Karpas-422 (cell line): ENCODE measurements around the gene CDK18. TPM values are rescaled to one million over a fixed set of nuclear protein-coding genes. Genes with fewer than 3 reads are reported as not detected.

Experiments used
- DNase-seq: peaks from one replicate; pipeline ENCODE4 v3.0.0-alpha.2; 2015
- H2AFZ ChIP-seq: fragments of 200-600 bp; sonication (generic); 2 replicates; pipeline ENCODE4 v1.6.1; 2014; ENCODE audit warnings: antibody characterized with exemption, low read length, mixed read lengths
- H3K27ac ChIP-seq: fragments of 200-600 bp; sonication (generic); 2 replicates; pipeline ENCODE4 v1.5.1; 2014; ENCODE audit warnings: mild to moderate bottlenecking, low read length, moderate library complexity
- H3K27me3 ChIP-seq: fragments of 200-600 bp; sonication (generic); 2 replicates; pipeline ENCODE4 v1.6.1; 2014; ENCODE audit warnings: low read length, mixed read lengths
- H3K36me3 ChIP-seq: fragments of 200-600 bp; sonication (generic); 2 replicates; pipeline ENCODE4 v1.6.1; 2014; ENCODE audit warnings: low read length, mixed read lengths; ENCODE audit not compliant: insufficient read depth
- H3K4me1 ChIP-seq: fragments of 200-600 bp; sonication (generic); 2 replicates; pipeline ENCODE4 v1.6.1; 2014; ENCODE audit warnings: mild to moderate bottlenecking, low read length, mixed read lengths
- H3K4me2 ChIP-seq: fragments of 200-600 bp; sonication (generic); 2 replicates; pipeline ENCODE4 v1.6.1; 2014; ENCODE audit warnings: low read length, low read depth, mild to moderate bottlenecking; ENCODE audit not compliant: poor library complexity, severe bottlenecking
- H3K4me3 ChIP-seq: fragments of 200-600 bp; sonication (generic); 2 replicates; pipeline ENCODE4 v1.5.1; 2014; ENCODE audit warnings: mild to moderate bottlenecking, antibody characterized with exemption, low read length, mixed read lengths
- H3K79me2 ChIP-seq: fragments of 200-600 bp; sonication (generic); 2 replicates; pipeline ENCODE4 v1.6.1; 2014; ENCODE audit warnings: mild to moderate bottlenecking, low read length, mixed read lengths
- H3K9ac ChIP-seq: fragments of 200-600 bp; sonication (generic); 2 replicates; pipeline ENCODE4 v1.6.0; 2014; ENCODE audit warnings: low read length
- H3K9me2 ChIP-seq: fragments of 200-600 bp; sonication (generic), shearing (Covaris generic); replicated peaks from 2 replicates; pipeline ENCODE4 v1.6.0; 2014; ENCODE audit warnings: mild to moderate bottlenecking, low read length, moderate library complexity; ENCODE audit not compliant: insufficient read depth
- H3K9me3 ChIP-seq: fragments of 300-700, 200-600 bp; sonication (generic); 2 replicates; pipeline ENCODE4 v1.6.1; 2014; ENCODE audit warnings: low read length, mixed read lengths
- H4K20me1 ChIP-seq: fragments of 200-600 bp; sonication (generic); 2 replicates; pipeline ENCODE4 v1.6.1; 2014; ENCODE audit warnings: mild to moderate bottlenecking, antibody characterized with exemption, low read length, low read depth; ENCODE audit not compliant: insufficient read depth
- total RNA-seq: library from RNA; depleted of rRNA; stranded (reverse); fragments of >200 nt; shearing (Covaris generic); gene quantifications from 2 replicates; pipeline ENCODE4 v1.2.3, GENCODE V29; 2014; ENCODE audit warnings: low replicate concordance

The CDK18 gene
- total RNA-seq, 1 experiment from 2014 or later: 0.45 TPM

- no peaks in the 10 kb centered on the region for H3K9me3 ChIP-seq
- H3K9ac ChIP-seq: no peak overlapping the region
- H3K36me3 ChIP-seq: no peaks in the 10 kb centered on the region
- H3K79me2 ChIP-seq: no peaks in the 10 kb centered on the region
- DNase-seq: no peak
- no peaks in the 10 kb centered on the region for H3K9me2 ChIP-seq
- no peak overlapping the region for H3K4me3 ChIP-seq
- no peak overlapping the region for H3K4me2 ChIP-seq
- no peak overlapping the region for H3K27ac ChIP-seq
- H4K20me1 ChIP-seq: no peaks in the 10 kb centered on the region
- no peaks in the 10 kb centered on the region for H3K27me3 ChIP-seq
- H3K4me1 ChIP-seq: peaks cover 7% of the 10 kb centered on the region
- H2AFZ ChIP-seq: no peak overlapping the region
These were observed 29.4 kb downstream of the CDK18 start for GRCh38 chr1:205533748-205534443.

GRCh38 chr1:205534444-205534985 lies 30.0 kb downstream of the CDK18 start:
- no peak overlapping the region for H3K4me2 ChIP-seq
- no peak overlapping the region for H3K9ac ChIP-seq
- no peak overlapping the region for H2AFZ ChIP-seq
- H3K4me1 ChIP-seq: peaks cover 2% of the 10 kb centered on the region
- H3K27me3 ChIP-seq: no peaks in the 10 kb centered on the region
- DNase-seq: no peak
- no peaks in the 10 kb centered on the region for H3K9me3 ChIP-seq
- no peaks in the 10 kb centered on the region for H3K36me3 ChIP-seq
- no peaks in the 10 kb centered on the region for H4K20me1 ChIP-seq
- no peak overlapping the region for H3K27ac ChIP-seq
- H3K4me3 ChIP-seq: no peak overlapping the region
- H3K9me2 ChIP-seq: no peaks in the 10 kb centered on the region
- no peaks in the 10 kb centered on the region for H3K79me2 ChIP-seq

GRCh38 chr1:205535096-205535495 lies 30.6 kb downstream of the CDK18 start:
- Histone ChIP-seq H4K20me1 (no peaks in the 10 kb centered on the region), H3K79me2 (no peaks in the 10 kb centered on the region), H3K9ac (no peak overlapping the region), H3K36me3 (no peaks in the 10 kb centered on the region), H3K9me2 (no peaks in the 10 kb centered on the region), H2AFZ (no peak overlapping the region), H3K27ac (no peak overlapping the region), H3K4me2 (no peak overlapping the region), H3K4me1 (no peaks in the 10 kb centered on the region), H3K4me3 (no peak overlapping the region), H3K27me3 (no peaks in the 10 kb centered on the region), H3K9me3 (no peaks in the 10 kb centered on the region)
- DNase-seq: no peak

- H3K27ac ChIP-seq: no peak overlapping the region
These were observed 31.6 kb downstream of the CDK18 start for GRCh38 chr1:205535866-205536758.

GRCh38 chr1:205536759-205537361 lies 32.4 kb downstream of the CDK18 start:
- no peak overlapping the region for H3K4me2 ChIP-seq
- no peaks in the 10 kb centered on the region for H3K27me3 ChIP-seq
- no peak for DNase-seq
- H3K36me3 ChIP-seq: no peaks in the 10 kb centered on the region
- H3K4me1 ChIP-seq: no peaks in the 10 kb centered on the region
- no peak overlapping the region for H3K9ac ChIP-seq
- H3K9me2 ChIP-seq: no peaks in the 10 kb centered on the region
- H2AFZ ChIP-seq: no peak overlapping the region
- H4K20me1 ChIP-seq: no peaks in the 10 kb centered on the region
- H3K9me3 ChIP-seq: no peaks in the 10 kb centered on the region
- no peak overlapping the region for H3K27ac ChIP-seq
- no peaks in the 10 kb centered on the region for H3K79me2 ChIP-seq
- H3K4me3 ChIP-seq: no peak overlapping the region

More at GRCh38 chr1:205535866-205536758, 31.6 kb downstream of the CDK18 start:
- Histone ChIP-seq H3K36me3 (no peaks in the 10 kb centered on the region), H3K4me3 (no peak overlapping the region), H3K4me1 (no peaks in the 10 kb centered on the region), H3K79me2 (no peaks in the 10 kb centered on the region), H3K4me2 (no peak overlapping the region), H3K9me2 (no peaks in the 10 kb centered on the region), H4K20me1 (no peaks in the 10 kb centered on the region), H3K9me3 (no peaks in the 10 kb centered on the region), H3K9ac (no peak overlapping the region), H3K27me3 (no peaks in the 10 kb centered on the region), H2AFZ (no peak overlapping the region)
- no peak for DNase-seq

GRCh38 chr1:205537386-205538018 lies 33.0 kb downstream of the CDK18 start:
- no peak overlapping the region for H2AFZ ChIP-seq
- no peak overlapping the region for H3K9ac ChIP-seq
- no peaks in the 10 kb centered on the region for H3K9me3 ChIP-seq
- H3K9me2 ChIP-seq: no peaks in the 10 kb centered on the region
- no peaks in the 10 kb centered on the region for H3K36me3 ChIP-seq
- DNase-seq: no peak
- no peak overlapping the region for H3K27ac ChIP-seq
- H3K27me3 ChIP-seq: no peaks in the 10 kb centered on the region
- H3K4me1 ChIP-seq: no peaks in the 10 kb centered on the region
- no peak overlapping the region for H3K4me3 ChIP-seq
- no peak overlapping the region for H3K4me2 ChIP-seq
- no peaks in the 10 kb centered on the region for H3K79me2 ChIP-seq
- H4K20me1 ChIP-seq: no peaks in the 10 kb centered on the region

GRCh38 chr1:205538235-205538840 lies 33.9 kb downstream of the CDK18 start:
- no peak overlapping the region for H3K4me2 ChIP-seq
- no peaks in the 10 kb centered on the region for H3K9me3 ChIP-seq
- no peak overlapping the region for H3K27ac ChIP-seq
- no peaks in the 10 kb centered on the region for H3K36me3 ChIP-seq
- no peak overlapping the region for H3K4me3 ChIP-seq
- H3K9me2 ChIP-seq: no peaks in the 10 kb centered on the region
- H2AFZ ChIP-seq: no peak overlapping the region
- H3K79me2 ChIP-seq: no peaks in the 10 kb centered on the region
- no peak for DNase-seq
- no peaks in the 10 kb centered on the region for H4K20me1 ChIP-seq
- no peaks in the 10 kb centered on the region for H3K27me3 ChIP-seq
- no peaks in the 10 kb centered on the region for H3K4me1 ChIP-seq
- H3K9ac ChIP-seq: no peak overlapping the region
